HFFc6 (cell line): ENCODE data around the gene SKOR2. TPM values are rescaled to one million over a fixed set of nuclear protein-coding genes. Genes with fewer than 3 reads are reported as not detected.
"Not testable (repeated sequence)": the region's sequence is repeated elsewhere in the genome, so short reads cannot be mapped to it uniquely, and the experiment has no call there.

ENCODE experiments used
- DNase-seq: peaks from one replicate; pipeline ENCODE4 v3.0.0-alpha.2; 2018
- H3K27ac Mint-ChIP-seq: 2 replicates; pipeline ENCODE4 v1.8.0; 2020; ENCODE audit warnings: mild to moderate bottlenecking, mixed read lengths
- H3K27me3 Mint-ChIP-seq: 2 replicates; pipeline ENCODE4 v1.8.0; 2021; ENCODE audit warnings: mild to moderate bottlenecking, moderate library complexity, mixed read lengths; ENCODE audit not compliant: insufficient read depth
- H3K36me3 Mint-ChIP-seq: 2 replicates; pipeline ENCODE4 v1.8.0; 2021; ENCODE audit warnings: low read depth, mixed read lengths
- H3K4me1 Mint-ChIP-seq: 2 replicates; pipeline ENCODE4 v1.8.0; 2020; ENCODE audit warnings: low read depth, mixed read lengths
- H3K4me3 Mint-ChIP-seq: 2 replicates; pipeline ENCODE4 v1.8.0; 2020; ENCODE audit warnings: mild to moderate bottlenecking, moderate library complexity, mixed read lengths
- H3K9me3 Mint-ChIP-seq: 2 replicates; pipeline ENCODE4 v1.8.0; 2020; ENCODE audit warnings: mild to moderate bottlenecking, mixed read lengths
- CTCF ChIP-seq: fragments of 200-600 bp; sonication (generic); IDR thresholded peaks from 2 replicates; pipeline ENCODE4 v1.5.0; 2021; ENCODE audit warnings: antibody characterized with exemption, mild to moderate bottlenecking
- total RNA-seq, 6 experiments: library from RNA; stranded (reverse); fragmentation: NEBNext Ultra II Directional; extraction: Animal tissue kit (Norgen Biotek cat#: 25700); gene quantifications; 2 replicates in 1 of 6; 3 replicates in 5 of 6; pipeline ENCODE4 v1.2.3, GENCODE V29; 2021

SKOR2 gene
- total RNA-seq, 6 experiments from 2014 or later, result not detected

DNA sequence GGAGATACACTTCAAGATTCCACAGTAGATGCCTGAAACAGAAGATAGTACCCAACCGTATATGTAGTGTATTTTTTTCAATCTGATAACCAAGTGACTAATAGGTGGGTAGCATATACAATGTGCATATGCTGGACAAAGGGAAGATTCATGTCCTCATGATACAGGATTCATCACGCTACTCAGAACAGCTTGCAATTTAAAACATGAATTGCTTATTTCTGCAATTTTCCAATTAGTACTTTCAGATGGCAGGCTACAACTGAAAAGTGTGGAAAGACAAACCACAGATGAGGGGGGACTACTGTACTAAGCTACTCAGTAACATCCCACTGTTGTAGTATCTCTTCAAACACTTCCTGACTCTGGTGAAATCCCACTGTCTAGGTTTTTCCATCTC is 79.0 kb downstream of the SKOR2 start:
- no peak for TF ChIP-seq CTCF
- Mint-ChIP-seq H3K4me1 (no peaks in the 10 kb centered on the region), H3K9me3 (no peaks in the 10 kb centered on the region), H3K36me3 (no peaks in the 10 kb centered on the region), H3K27ac (no peak overlapping the region), H3K4me3 (no peak overlapping the region), H3K27me3 (no peaks in the 10 kb centered on the region)
- DNase-seq, result no peak

DNA sequence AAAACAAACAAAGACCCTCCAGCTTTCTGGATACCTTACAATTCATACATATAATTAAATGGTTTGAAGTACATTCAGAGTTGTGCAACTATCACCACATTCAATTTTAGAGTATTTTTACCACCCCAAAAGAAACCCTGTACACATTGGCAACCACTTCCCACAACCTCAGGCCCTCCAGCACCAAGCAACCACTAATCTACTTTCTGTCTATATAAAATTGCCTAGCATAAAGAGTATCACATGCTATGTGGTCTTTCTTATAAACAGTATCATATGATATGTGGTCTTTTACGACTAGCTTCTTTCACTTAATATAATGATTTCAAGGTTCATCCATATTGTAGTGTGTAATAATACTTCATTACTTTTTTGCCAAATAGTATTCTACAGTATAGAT is 82.5 kb downstream of the SKOR2 start:
- peaks cover 2% of the 10 kb centered on the region for H3K27me3 Mint-ChIP-seq
- no peak overlapping the region for H3K27ac Mint-ChIP-seq
- no peak overlapping the region for H3K4me3 Mint-ChIP-seq
- H3K9me3 Mint-ChIP-seq, result no peaks in the 10 kb centered on the region
- no peak for DNase-seq
- no peaks in the 10 kb centered on the region for H3K36me3 Mint-ChIP-seq
- no peak for TF ChIP-seq CTCF
- peaks cover 22% of the 10 kb centered on the region for H3K4me1 Mint-ChIP-seq

DNA sequence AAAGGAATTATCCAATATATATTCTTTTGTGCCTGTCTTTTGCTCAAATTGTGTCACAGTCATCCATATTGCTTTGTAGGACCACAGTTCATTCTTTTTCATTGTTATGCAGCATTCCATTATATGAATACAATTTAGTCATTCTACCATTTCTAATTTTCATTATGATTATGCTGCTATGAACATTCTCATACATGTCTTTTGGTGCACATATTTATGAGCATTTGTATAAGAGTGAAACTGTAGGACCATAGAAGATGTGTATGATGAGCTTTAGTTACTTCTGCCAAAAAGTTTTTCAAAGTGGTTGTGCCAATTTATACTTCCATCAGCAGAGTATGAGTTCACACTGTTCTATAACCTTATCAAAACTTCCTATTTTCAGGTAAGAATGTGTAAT is 83.0 kb downstream of the SKOR2 start:
- no peaks in the 10 kb centered on the region for H3K9me3 Mint-ChIP-seq
- no peak overlapping the region for H3K4me3 Mint-ChIP-seq
- DNase-seq, result no peak
- H3K27me3 Mint-ChIP-seq, result peaks cover 2% of the 10 kb centered on the region
- no peak for TF ChIP-seq CTCF
- H3K4me1 Mint-ChIP-seq, result peaks cover 26% of the 10 kb centered on the region
- H3K27ac Mint-ChIP-seq, result no peak overlapping the region
- no peaks in the 10 kb centered on the region for H3K36me3 Mint-ChIP-seq

DNA sequence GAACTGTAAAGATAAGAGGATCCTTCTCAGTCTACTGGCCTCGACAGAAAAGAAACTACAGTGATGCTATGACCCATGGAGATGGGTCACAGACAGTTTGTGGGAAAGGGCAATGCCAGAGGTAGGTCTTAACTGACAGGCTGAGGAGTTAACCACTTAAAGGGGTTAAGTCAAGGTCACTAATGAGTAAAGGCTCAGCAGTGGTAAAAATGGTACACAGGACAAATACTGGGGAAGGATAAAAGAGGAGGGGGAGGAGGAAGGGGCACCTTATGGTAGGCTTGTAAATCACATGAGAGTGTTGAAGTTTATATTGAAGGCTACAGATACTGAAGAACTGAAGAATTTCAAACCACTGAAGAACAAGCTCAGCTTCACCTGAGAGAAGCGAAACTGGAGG is 85.2 kb downstream of the SKOR2 start:
- DNase-seq, result no peak
- Mint-ChIP-seq H3K36me3 (no peaks in the 10 kb centered on the region), H3K27me3 (peaks cover 2% of the 10 kb centered on the region), H3K27ac (peak overlapping the region; percentile 28), H3K4me3 (no peak overlapping the region), H3K4me1 (peaks cover 39% of the 10 kb centered on the region), H3K9me3 (no peaks in the 10 kb centered on the region)
- no peak for TF ChIP-seq CTCF

GRCh38 chr18:47163241-47163640 is 88.2 kb downstream of the SKOR2 start:
- H3K4me3 Mint-ChIP-seq, result peak overlapping the region; percentile 60
- peak; percentile 76 for DNase-seq
- H3K4me1 Mint-ChIP-seq, result peaks cover 46% of the 10 kb centered on the region
- H3K27ac Mint-ChIP-seq, result peak overlapping the region; percentile 81
- H3K27me3 Mint-ChIP-seq, result peaks cover 2% of the 10 kb centered on the region
- TF ChIP-seq CTCF, result no peak
- H3K9me3 Mint-ChIP-seq, result no peaks in the 10 kb centered on the region
- H3K36me3 Mint-ChIP-seq, result peaks cover 7% of the 10 kb centered on the region

- H3K27ac Mint-ChIP-seq, result no peak overlapping the region
- H3K27me3 Mint-ChIP-seq, result no peaks in the 10 kb centered on the region
- H3K4me3 Mint-ChIP-seq, result no peak overlapping the region
- no peaks in the 10 kb centered on the region for H3K9me3 Mint-ChIP-seq
- peaks cover 7% of the 10 kb centered on the region for H3K36me3 Mint-ChIP-seq
- H3K4me1 Mint-ChIP-seq, result peaks cover 34% of the 10 kb centered on the region
- DNase-seq, result no peak
- TF ChIP-seq CTCF, result no peak
Observed at GRCh38 chr18:47160256-47160655, 91.2 kb downstream of the SKOR2 start.

DNA sequence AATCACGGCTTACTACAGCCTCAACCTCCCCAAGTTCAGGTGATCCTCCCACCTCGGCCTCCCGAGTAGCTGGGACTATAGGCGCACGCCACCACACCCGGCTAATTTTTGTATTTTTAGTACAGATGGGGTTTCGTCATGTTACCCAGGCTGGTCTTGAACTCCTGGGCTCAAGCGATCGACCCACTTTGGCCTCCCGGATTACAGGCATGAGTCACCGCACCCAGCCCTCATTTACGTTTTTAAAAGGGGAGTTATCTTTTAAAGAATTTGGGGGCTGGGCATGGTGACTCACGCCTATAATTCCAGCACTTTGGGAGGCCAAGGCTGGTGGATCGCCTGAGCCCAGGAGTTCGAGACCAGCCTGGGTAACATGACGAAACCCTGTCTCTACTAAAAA is 93.1 kb downstream of the SKOR2 start:
- H3K4me3 Mint-ChIP-seq, H3K9me3 Mint-ChIP-seq, H3K27me3 Mint-ChIP-seq, DNase-seq, H3K27ac Mint-ChIP-seq: not testable (repeated sequence)
- H3K36me3 Mint-ChIP-seq, result peaks cover 16% of the 10 kb centered on the region
- H3K4me1 Mint-ChIP-seq, result peaks cover 20% of the 10 kb centered on the region
